HG03442 (cell line): ENCODE results near the gene CDK5R1.

Experiments used
- ATAC-seq: cut with Tn5 transposase; IDR thresholded peaks from one replicate; pipeline ENCODE4 v1.9.1; 2021; ENCODE audit warnings: mild to moderate bottlenecking, moderate library complexity; ENCODE audit not compliant: unreplicated experiment

The CDK5R1 gene

DNA sequence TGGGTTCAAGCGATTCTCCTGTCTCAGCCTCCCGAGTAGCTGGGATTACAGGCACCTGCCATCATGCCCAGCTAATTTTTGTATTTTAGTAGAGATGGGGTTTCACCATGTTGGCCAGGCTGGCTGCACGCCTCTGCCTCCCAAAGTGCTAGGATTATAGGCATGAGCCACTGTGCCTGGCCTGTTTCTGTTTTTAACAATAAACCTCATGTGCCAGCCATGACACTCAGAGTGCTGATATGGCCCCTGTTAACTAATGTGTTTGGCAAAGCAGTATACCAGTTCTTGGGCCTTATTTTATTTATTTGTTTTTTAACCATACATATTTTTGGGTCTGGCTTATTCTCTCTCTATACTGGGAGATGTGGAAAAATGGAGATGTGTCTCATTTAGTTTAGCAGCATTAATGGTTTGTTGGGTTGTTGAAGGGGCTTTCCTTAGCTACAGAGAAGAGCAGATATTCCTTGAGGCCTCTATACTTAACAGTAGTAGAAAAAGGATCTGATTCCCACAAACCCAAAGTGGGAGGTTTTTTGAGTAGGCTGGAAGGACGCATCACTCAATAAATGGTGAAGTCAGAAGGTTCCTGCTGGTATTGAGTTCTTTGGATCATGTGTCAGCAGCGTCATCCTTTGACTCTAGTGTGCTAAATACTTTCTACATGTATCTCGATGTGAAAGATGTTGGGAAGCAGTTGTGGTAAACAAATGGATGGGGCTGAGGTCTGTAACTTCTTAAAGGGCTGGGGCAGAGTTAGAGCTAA, 16.2 kb upstream of the CDK5R1 start:
- no peak for ATAC-seq

DNA sequence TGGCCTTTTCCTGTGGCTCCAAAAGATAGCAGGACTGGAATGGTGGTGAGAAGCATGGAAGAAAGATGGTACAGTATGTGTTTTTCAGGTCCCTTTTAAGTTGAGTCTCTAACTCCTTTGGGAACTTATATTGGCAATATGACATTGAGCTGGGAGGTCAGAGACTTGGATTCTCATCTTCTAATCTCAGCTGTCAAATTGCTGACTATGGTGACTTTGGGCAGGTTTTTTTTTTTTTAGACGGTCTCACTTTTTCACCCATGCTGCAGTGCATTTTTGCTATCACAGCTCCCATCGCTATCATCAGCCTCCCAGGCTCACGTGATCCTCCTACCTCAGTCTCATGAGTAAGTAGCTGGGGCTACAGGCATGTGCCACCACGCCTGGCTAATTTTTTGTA, 15.1 kb upstream of the CDK5R1 start:
- ATAC-seq = no peak

DNA sequence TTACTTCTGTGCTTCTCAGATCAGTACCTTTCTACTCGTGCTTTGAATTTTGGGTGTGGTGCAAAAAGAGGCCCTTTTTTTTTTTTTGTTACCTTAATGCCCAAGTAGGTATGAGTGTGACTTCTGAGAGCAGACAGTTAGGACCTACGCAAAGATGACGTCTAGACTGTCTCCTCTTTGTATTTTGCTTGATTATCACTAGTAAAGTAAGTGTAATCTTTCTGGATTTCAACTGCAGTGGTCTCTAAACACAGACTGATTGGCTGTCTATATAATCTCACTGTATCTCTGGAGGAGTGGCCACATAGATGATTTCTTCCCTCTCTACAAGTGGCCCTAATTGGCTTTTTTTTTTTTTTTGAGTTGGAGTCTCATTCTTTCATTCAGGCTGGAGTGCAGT, 11.5 kb upstream of the CDK5R1 start:
- ATAC-seq = no peak

DNA sequence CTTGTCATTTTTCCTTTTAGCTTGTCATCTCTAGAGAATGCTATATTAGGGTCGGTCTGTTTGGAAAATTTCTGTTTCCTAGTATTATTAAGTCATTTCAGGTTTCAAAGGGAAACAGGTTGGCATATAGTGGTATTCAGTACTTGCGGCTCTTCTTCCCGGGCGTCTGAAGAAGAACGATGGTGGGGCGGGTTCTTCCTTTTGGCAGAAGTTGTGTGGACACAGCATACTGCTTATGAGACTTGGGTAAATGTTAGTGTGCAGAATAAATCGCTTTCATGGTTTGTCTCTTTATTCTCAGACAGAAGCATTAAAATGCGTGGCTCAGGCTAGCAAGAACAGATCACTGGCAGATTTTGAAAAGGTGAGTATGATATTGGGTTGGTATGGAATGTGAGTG, 9.6 kb upstream of the CDK5R1 start:
- no peak for ATAC-seq

DNA sequence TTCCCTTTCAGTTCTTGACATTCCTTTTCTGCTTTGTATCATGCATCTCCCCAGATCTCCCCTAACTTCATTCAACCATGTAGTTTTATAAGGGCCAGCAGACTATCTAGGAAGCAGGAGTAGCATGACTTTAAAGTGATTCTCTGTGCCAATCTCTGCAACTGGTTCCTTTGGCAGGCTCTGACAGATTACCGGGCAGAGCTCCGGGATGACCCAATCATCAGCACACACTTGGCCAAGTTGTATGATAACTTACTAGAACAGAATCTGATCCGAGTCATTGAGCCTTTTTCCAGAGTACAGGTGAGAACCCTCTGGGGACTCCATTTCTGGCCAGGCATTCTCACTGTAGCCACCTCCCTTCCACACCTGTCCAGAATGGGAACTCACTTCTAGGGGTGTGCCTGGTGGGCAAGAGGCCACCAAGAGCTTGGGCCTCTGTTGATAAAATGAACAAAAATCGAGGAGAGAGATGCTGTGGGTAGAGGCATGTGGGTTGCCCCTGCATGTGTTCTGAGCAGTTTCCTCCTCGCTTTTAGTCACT, 7.6 kb upstream of the CDK5R1 start:
- no peak for ATAC-seq

DNA sequence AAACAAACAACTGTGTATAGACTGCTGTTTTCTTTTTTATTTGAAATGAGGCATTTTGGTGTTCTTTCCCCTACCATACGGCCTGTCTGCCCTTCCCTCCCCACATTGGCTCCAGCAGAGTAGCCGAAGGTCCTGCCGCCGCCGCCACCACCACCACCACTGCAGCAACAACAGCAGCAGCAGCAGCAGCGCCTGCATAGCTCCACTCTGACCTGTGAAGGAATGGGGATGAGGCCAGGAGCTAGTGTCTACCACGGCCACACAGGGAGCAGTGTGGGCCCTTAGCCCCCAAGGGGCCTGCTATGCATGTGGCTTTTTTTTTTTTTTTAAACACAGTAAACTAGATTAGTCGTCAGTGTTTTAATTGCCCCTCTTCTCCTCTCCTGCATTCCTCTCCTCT, 5.6 kb upstream of the CDK5R1 start:
- ATAC-seq = no peak

DNA sequence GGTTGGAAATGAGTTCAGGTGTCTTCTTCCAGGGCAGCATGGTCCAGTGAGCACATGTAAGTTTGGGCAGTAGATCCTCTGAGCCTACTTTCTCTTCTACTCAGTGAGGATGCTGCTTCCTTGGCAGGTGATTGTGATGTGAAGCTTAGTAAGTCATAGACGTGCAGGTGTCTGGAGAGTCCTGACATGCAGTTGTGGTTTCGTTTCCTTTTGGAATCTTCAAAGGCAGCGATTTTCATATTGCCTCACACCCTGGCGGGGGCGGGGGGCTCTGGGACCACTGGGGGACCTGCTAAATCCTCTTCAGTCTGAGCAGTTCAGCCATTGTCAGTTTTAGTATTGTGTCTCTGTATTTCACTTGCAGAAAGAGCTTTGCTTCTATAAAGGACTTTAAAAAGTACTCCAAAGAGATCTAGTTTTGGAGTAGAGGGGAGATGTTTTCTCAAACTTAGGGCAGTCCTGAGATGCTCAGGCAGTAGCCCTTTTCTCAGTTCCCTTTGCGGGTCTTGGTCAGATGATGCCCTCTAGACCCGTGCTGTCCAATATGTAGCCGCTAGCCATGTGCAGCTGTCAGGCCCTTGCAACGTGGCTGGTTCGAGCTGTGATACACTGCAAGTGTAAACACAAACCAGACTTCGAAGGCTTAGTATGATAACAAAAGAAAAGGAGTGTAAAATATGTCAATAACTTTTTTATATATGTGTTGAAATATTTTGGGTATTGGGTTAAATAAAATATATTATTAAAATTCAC, 4.0 kb upstream of the CDK5R1 start:
- no peak for ATAC-seq

DNA sequence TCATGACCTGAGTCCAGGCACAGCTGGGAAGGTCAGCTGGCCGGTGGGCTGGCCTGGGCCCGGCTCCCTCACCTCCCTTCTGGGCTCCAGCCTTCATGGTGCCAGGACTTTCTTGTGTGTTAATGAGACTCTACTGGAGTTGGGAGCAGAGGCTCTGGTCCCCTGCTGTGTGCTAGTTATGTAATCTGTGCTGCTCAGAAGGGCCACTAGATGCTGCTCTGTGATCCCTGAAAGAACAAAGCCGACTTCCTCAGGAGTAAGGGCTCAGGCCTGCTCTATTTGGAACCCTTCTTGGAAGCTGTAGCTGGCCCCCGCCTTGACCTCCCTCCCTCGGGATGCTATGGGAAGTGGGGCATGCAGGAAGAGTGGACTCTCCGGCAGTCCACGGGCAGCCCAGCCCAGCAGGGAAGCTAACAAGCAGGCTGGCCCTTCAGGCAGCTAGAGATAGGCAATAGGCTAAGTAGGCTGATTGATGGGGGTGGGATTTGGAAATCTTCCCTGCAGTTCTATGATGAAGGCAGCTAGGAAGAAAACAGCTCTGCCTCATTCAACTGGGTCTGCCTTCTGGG, 3.3 kb upstream of the CDK5R1 start:
- ATAC-seq = no peak

DNA sequence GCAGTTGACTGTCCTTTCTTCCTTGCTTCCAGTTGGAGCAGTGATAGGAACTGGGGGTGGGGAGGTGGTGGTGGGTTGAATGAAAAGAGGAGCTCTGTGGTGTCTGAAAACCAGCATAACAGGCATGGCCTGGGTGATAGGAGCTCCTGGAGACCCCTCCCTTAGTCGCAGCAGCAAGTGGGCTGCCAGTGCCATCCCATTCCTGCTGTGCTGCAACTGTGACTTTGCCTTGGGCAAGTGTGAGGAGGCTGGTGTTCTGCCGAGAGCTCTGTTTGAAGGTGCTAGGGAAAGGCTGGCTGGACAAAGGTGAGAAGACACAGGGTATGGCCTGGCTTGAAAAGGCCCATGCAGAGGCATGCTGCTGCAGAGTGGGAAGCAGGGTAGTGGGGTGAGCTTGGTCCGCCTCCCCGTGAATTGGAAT, 2.7 kb upstream of the CDK5R1 start:
- ATAC-seq = no peak

DNA sequence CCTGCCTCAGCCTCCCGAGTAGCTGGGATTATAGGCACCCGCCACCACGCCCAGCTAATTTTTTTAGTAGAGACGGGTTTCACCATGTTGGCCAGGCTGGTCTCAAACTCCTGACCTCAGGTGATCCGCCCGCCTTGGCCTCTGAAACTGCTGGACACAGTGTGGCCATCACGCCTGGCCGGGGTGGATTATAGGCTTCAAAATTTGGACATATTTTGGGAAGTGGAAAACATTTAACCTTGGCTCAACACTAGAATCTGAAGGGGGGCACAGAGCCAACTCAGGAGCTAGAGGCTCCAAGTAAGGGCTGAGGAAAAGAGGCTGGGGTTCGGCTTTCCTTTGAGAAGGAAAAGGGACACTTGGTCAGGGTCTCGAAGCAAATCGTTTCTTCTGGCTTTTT, 2.2 kb upstream of the CDK5R1 start:
- ATAC-seq = no peak

DNA sequence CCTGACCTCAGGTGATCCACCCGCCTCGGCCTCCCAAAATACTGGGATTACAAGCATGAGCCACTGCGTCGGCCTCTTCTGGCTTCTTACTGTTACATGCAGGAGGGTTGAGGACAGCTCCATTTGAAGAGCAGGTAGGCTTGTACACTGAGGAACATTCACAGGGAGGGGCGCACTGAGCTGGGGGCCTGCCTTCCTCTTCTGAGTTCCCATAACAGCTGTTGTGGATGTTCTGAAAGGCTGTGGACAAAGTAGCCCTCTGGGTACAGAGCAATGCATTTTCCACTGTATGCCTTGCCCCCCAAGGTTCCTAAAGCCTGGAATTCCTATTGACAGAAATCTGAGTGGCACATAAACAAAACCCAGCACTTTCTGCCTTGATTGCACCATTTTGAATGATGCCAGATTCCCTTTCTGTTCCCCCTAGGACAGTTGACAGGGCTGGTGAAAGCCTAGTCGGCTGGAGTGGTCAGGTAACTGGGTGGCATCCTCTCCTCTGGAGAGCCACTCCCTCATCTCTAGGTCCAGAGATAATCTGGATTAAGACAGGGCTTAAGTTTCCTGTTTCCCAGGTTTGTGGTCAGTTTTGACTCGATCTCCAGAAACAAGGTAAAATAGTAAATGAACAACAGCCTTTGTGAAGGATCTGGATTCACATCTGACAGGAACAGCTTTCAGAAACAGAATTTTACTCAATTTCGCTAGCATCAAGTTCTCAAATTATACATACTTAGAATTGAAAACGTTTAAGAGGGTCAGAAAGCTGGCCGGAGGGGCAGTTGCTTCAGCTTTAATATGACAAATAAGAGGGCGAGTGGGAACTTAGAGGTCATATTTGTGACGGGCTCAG, 1.3 kb upstream of the CDK5R1 start:
- no peak for ATAC-seq

DNA sequence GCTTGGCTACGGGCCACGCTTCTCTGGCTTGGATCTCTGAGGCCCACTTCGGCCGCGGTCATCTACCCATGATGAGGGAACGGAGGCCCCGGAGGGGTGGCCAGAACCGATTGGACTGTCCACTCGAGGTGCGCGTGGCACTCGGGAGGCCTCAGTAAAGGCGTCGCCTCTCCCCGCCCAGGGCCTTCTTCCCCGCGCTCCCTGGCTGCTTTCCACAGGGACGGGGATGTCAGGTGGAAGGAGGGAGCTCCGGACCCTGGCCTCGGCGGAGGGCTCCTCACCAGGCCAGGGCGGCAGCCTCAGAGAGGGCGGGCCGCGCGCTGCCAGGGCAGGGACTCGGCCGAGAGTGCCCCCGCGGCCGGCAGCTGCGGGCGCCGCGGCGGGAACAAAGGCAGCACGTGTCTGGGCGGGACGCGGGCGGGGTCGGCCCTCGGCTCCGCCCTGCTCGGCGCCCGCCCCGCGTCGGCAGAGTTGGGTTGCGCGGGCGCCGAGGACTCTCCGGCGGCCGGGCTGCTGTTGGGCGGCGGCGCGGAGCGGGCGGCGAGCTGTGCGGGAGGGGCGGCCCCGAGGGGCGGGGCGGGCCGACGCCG, 587 bp upstream of the CDK5R1 start:
- peak; percentile 45 for ATAC-seq

DNA sequence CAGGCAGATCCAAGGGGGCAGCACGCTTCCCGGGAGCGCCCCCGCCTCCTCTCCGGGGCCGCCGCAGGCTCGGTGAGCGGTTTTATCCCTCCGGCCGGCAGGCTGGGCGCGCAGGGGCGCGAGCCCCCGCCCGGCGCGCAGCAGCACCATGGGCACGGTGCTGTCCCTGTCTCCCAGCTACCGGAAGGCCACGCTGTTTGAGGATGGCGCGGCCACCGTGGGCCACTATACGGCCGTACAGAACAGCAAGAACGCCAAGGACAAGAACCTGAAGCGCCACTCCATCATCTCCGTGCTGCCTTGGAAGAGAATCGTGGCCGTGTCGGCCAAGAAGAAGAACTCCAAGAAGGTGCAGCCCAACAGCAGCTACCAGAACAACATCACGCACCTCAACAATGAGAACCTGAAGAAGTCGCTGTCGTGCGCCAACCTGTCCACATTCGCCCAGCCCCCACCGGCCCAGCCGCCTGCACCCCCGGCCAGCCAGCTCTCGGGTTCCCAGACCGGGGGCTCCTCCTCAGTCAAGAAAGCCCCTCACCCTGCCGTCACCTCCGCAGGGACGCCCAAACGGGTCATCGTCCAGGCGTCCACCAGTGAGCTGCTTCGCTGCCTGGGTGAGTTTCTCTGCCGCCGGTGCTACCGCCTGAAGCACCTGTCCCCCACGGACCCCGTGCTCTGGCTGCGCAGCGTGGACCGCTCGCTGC, 832 bp downstream of the CDK5R1 start:
- peak; percentile 16 for ATAC-seq

DNA sequence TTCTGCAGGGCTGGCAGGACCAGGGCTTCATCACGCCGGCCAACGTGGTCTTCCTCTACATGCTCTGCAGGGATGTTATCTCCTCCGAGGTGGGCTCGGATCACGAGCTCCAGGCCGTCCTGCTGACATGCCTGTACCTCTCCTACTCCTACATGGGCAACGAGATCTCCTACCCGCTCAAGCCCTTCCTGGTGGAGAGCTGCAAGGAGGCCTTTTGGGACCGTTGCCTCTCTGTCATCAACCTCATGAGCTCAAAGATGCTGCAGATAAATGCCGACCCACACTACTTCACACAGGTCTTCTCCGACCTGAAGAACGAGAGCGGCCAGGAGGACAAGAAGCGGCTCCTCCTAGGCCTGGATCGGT, 1.4 kb downstream of the CDK5R1 start:
- ATAC-seq = no peak

DNA sequence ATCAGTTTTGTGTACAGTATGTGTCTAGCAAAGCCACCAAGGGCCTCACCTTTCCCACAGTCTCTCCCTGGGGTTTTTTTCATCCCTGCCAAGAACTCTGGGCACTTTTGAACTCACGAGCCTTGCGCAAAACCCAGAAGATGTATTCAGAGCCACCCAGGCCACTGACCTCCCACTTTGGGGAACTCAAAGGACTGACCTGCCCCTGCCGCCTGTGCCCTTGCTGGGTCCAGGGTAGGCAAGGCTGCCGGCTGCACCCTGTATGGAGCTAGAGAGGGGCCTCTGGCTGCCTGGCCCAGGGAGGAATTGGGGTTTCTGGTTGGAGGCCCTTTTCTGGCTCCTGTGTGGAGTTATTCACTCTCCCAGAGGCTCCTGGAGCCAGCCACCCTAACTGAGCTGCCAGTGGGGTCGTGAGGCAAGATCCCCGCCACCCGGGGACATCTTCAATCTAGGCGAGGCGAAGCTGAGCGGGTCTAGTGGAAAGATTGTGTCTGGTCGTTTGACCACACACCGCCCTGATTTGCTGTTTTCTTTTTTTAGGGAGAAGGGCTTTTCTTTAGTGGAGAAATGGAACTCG, 1.9 kb downstream of the CDK5R1 start:
- ATAC-seq = no peak

DNA sequence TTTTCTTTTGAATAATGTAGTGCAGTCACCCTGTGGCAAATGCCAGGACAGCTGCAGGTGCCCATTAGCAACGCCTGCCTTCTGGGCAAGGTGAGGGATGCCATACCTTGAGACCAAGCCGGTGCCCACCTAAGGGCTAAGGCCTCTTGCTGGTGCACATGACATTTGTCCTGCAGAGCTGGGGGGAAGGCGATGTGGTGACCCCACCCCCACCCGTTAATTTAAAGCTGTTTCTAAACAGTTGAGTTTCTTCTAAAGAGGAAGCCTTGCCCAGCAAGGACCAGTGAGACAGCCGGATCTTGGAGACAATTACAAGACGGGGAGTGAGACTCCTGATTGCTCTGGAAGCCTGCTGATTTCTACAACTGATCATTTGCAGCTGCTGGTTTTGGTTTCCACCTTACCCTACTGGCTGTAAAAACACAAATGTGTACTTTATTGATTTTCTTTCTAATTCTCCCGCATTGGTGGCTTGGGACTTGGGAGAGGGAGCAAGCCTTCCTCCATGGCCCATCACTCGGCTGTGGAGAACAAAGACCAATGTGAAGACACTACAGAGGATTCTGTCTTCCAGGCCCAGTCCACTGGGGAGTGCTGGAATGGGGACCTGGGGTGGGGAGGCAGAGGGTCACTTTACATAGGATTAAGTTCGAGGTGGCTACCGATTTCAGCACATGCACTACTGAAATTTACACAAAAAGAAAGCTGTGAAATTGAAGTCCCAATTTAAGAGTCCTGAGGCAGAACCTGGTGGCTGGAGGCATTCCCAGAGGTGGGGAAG, 2.7 kb downstream of the CDK5R1 start:
- no peak for ATAC-seq

DNA sequence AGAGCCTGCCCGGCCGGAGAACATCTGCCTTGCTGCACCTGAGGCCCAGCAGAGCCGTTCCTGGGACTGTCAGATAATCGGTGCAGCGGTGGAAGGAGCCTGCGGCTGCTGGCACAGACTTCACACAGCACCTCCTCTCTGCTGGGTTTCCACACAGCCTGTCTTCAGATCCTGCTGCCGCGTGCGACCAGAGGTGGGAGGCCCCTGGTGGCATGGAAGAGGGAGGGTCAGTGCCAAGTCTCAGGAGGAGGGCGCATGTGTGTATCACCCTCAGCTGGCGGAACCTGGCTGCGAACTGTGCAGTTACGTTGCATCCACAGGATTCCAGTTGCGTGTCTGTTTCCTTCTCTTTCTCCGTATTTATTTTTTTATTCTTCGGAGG, 3.3 kb downstream of the CDK5R1 start:
- ATAC-seq = no peak

DNA sequence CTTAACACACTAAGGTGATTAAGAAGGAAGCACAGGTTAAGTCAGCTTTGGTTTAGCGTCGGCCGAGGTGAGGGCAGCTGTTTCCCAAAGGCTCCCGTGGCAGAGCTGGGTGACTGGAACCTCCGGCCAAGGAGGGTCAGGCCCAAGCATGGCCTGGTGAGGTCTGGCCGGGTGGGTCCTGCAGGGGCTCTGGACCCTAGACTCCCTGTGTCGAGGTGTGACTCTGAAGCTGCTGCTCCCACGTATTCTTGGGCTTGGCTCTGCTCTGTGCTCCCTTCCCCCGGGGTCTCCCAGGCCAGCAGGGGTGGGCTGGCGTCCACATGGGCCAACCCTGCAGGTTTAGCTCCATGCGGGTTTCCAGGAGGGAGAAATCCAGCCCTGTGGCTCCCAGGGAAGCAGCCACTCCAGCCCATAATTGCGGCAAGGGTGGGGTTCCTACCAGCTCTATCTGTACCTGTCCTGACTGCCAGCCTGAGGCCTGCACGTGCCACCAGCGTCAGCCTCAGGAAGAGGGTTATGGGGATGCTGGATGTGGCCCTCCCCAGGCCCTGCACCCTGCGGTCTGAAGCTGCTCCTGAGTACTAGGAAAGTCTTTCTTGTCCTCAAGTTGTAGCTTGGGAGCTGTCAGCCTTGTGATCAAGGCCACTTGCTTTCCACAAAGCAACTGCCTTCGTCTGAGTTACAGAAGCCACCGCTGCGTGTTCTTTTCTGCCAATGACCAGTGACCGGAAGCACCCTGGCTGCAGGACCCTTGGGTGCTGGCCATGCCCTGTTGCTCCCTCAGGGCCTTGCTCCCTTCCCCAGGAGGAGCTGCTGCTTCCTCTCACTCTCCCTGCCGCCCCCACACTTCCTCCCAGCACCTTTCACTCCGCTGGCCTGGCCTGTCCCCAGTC, 4.8 kb downstream of the CDK5R1 start:
- no peak for ATAC-seq
